Measurements from ENCODE around the gene RALB. TPM values are rescaled to one million over a fixed set of nuclear protein-coding genes. Genes with fewer than 3 reads are reported as not detected.
"Not testable (repeated sequence)": the region's sequence is repeated elsewhere in the genome, so short reads cannot be mapped to it uniquely, and the experiment has no call there.

The RALB gene
- total RNA-seq, 4 donors from 2014 or later: 35.5 to 56.6 (median 53.4) TPM

DNA sequence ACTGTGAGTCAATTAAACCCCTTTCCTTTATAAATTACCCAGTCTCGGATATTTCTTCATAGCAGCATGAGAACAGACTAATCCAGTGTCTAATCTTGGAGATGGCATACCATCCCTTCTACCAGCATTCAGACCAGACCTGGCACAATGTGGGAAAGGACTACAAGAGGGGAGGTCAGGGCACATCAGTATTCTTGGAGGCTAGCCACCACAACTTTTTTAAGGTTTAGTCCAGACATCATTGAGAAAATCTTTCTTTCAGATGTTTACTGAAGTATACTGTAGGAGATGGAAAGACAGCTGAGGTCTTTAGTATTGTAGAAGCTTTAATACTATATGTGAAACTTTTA, 4.0 kb downstream of the RALB start:
- no peak overlapping the region for H3K4me3 ChIP-seq
- H3K9me3 ChIP-seq: no peaks in the 10 kb centered on the region
- no peak for TF ChIP-seq POLR2A (IDR thresholded peaks at IDR 0.05)
- TF ChIP-seq POLR2AphosphoS5 (IDR thresholded peaks at IDR 0.05): no peak
- TF ChIP-seq, protein P1, sequence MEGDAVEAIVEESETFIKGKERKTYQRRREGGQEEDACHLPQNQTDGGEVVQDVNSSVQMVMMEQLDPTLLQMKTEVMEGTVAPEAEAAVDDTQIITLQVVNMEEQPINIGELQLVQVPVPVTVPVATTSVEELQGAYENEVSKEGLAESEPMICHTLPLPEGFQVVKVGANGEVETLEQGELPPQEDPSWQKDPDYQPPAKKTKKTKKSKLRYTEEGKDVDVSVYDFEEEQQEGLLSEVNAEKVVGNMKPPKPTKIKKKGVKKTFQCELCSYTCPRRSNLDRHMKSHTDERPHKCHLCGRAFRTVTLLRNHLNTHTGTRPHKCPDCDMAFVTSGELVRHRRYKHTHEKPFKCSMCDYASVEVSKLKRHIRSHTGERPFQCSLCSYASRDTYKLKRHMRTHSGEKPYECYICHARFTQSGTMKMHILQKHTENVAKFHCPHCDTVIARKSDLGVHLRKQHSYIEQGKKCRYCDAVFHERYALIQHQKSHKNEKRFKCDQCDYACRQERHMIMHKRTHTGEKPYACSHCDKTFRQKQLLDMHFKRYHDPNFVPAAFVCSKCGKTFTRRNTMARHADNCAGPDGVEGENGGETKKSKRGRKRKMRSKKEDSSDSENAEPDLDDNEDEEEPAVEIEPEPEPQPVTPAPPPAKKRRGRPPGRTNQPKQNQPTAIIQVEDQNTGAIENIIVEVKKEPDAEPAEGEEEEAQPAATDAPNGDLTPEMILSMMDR (IDR thresholded peaks at IDR 0.05): no peak
- no peak for TF ChIP-seq EP300 (IDR thresholded peaks at IDR 0.05)
- H3K27ac ChIP-seq: no peak overlapping the region
- H3K36me3 ChIP-seq: no peaks in the 10 kb centered on the region
- no peak for ATAC-seq
- WGBS, 2 donors (ENCODE audit: low coverage in 1 of 2): 57 to 75% methylated on average over 1 of the region's 1 CpG
- H3K4me1 ChIP-seq: peaks cover 0 to 70% (median 7%) of the 10 kb centered on the region in 3 donors
- no peaks in the 10 kb centered on the region for H3K27me3 ChIP-seq

DNA sequence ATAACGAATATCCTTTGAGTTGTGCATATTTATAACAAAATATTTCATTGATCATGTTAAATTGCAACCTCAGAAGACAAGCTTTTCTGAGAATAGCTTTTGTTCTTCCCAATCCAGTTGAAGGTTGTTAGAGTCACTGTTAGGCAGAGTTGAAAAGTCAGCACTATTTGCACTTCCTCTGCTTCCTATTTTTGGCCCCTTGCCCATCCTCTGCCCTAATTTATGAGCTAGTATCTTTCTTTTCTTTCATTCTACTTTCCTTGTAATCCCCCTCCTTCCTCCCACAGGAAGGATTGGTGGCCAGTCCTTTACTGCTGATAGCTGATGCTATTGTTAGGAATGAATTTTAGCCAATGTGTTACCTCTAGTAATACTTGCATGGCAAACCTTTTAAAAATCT, 4.9 kb downstream of the RALB start:
- peaks cover 0 to 70% (median 7%) of the 10 kb centered on the region in 3 donors for H3K4me1 ChIP-seq

DNA sequence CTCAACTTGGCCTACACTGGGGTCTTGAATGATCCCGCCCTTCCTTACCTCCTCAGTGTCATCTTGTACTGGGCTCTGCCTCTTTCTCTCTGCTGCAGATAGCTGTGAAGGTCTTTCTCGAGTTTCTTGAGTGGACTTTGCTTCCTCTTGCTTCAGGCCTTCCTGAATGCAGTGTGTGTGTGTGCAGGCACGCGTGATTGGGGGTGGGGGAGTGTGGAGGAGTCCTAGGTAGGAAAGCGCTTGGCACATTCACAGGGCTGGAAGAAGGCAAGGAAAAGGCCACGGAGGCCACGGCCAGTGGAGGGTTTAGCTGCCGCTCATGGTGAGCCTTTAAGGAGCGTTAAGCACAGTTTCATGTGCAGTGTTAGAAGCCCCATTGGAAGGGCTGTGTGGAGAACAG, 5.5 kb downstream of the RALB start:
- H3K4me1 ChIP-seq: peaks cover 0 to 70% (median 7%) of the 10 kb centered on the region in 3 donors
- TF ChIP-seq, protein P1 (IDR thresholded peaks at IDR 0.05): no peak
- TF ChIP-seq POLR2AphosphoS5 (IDR thresholded peaks at IDR 0.05): no peak
- TF ChIP-seq POLR2A (IDR thresholded peaks at IDR 0.05): no peak
- no peak for TF ChIP-seq EP300 (IDR thresholded peaks at IDR 0.05)
- H3K36me3 ChIP-seq: no peaks in the 10 kb centered on the region
- ATAC-seq: no peak
- no peak overlapping the region for H3K4me3 ChIP-seq
- WGBS, 2 donors (ENCODE audit: low coverage in 1 of 2): no CpG with 5 or more reads among the region's 9 CpGs
- H3K27ac ChIP-seq: no peak overlapping the region
- H3K27me3 ChIP-seq: no peaks in the 10 kb centered on the region
- H3K9me3 ChIP-seq: no peaks in the 10 kb centered on the region

More for the DNA sequence above, 4.9 kb downstream of the RALB start:
- 42 to 86% methylated on average over 1 of the region's 1 CpG for WGBS, 2 donors (ENCODE audit: low coverage in 1 of 2)
- no peaks in the 10 kb centered on the region for H3K36me3 ChIP-seq
- H3K27ac ChIP-seq: no peak overlapping the region
- no peaks in the 10 kb centered on the region for H3K27me3 ChIP-seq
- H3K4me3 ChIP-seq: no peak overlapping the region
- no peak for ATAC-seq
- no peaks in the 10 kb centered on the region for H3K9me3 ChIP-seq
- TF ChIP-seq EP300 (IDR thresholded peaks at IDR 0.05) (no peak), POLR2A (IDR thresholded peaks at IDR 0.05) (no peak), POLR2AphosphoS5 (IDR thresholded peaks at IDR 0.05) (no peak)
- TF ChIP-seq, protein P1 (IDR thresholded peaks at IDR 0.05): no peak

DNA sequence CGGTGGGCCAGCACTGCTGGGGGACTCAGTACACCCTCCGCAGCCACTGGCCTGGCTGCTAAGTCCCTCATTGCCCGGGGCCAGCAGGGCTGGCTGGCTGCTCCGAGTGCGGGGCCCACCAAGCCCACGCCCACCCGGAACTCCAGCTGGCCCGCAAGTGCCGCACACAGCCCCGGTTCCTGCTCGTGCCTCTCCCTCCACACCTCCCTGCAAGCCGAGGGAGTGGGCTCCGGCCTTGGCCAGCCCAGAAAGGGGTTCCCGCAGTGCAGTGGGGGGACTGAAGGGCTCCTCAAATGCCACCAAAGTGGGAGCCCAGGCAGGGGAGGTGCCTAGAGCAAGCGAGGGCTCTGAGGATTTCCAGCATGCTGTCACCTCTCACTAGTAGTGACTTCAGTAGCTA, 7.3 kb downstream of the RALB start:
- peaks cover 0 to 64% (median 0%) of the 10 kb centered on the region in 3 donors for H3K4me1 ChIP-seq
- not testable (repeated sequence) for H3K27me3 ChIP-seq, H3K9me3 ChIP-seq, ATAC-seq, H3K36me3 ChIP-seq, H3K4me3 ChIP-seq, H3K27ac ChIP-seq
- no CpG with 5 or more reads among the region's 15 CpGs for WGBS, 2 donors (ENCODE audit: low coverage in 1 of 2)

DNA sequence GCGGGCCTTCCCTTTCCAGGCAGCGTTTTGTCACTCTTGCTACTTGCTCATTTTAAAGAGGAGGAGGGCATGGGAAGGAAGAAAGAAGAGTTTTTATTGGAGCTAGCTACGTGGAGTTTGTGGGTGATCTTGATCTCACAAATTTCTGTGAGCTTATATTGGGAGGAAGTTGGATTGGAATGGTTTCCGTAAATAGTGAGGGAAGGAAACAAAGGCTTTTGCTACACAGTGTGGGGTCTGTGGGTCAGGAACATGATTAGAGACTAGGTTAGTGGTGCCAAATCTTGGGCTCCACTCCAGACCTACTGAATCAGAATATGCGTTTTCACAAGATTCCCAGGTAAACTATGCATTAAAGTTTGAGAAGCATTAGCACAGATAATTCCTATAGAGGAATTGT, 8.1 kb downstream of the RALB start:
- no peaks in the 10 kb centered on the region for H3K27me3 ChIP-seq
- H3K27ac ChIP-seq: no peak overlapping the region
- TF ChIP-seq POLR2A (IDR thresholded peaks at IDR 0.05) (no peak), EP300 (IDR thresholded peaks at IDR 0.05) (no peak), POLR2AphosphoS5 (IDR thresholded peaks at IDR 0.05) (no peak)
- TF ChIP-seq, protein P1 (IDR thresholded peaks at IDR 0.05): no peak
- no peaks in the 10 kb centered on the region for H3K36me3 ChIP-seq
- peaks cover 0 to 57% (median 0%) of the 10 kb centered on the region in 3 donors for H3K4me1 ChIP-seq
- no peaks in the 10 kb centered on the region for H3K9me3 ChIP-seq
- no peak overlapping the region for H3K4me3 ChIP-seq
- WGBS, 2 donors (ENCODE audit: low coverage in 1 of 2): 60 to 83% methylated on average over 2 to 5 of the region's 5 CpGs
- no peak for ATAC-seq
